ENCODE results near the gene ITPKB.
A peak's percentile ranks its signal among the peaks of the same experiment; 100 is the strongest.

Gene ITPKB

DNA sequence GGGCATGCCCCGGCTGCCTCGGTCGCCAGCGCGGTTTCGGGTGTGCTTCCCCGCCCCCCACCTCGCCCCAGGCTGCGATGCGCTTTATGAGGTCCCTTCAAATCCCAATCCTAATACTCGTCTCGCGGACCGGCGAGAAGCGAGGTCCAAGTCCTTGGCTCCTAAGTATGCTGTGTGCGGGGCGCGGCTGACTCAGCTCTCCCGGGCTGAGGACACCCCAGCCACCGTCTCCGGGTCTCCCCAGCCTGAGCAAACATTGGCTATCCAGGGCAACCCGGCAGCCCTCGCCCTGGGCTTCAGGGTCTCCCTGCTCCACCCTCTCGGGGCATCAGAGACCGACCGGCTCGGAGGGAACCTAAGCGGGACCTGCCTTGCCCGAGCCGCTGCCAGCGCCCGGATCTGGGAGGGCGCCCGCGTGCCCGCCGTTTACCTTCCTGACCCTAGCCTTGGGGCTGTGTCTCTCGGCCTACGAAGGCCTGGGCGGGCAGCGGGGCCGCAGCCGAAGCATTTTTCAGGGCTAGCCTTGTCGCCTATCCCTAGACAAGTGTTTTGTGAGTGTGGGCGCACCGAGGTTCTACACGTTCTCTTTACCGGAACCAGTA, 1.2 kb downstream of the ITPKB start:
- Histone ChIP-seq H3K27me3 (ENCODE audit: control insufficient read depth in 3 of 3, insufficient read depth in 3 of 3, low read depth in 1 of 3, low read length in 3 of 3) (peaks cover 0 to 27% (median 0%) of the 10 kb centered on the region in 3 experiments), H3K4ac (ENCODE audit: low read length) (peak overlapping the region; percentile 18), H3K4me3 (ENCODE audit: low read length in 2 of 2) (peak overlapping the region; percentile 67 to 87), H3K9me3 (replicated peaks in 1 of 2; ENCODE audit: control insufficient read depth in 2 of 2, insufficient read depth in 1 of 2, low read depth in 1 of 2, low read length in 2 of 2) (no peaks in the 10 kb centered on the region), H4K91ac (ENCODE audit: low read depth, low read length, poor library complexity) (no peak overlapping the region), H3K9ac (ENCODE audit: low read depth, low read length, poor library complexity) (peak overlapping the region; percentile 88), H2BK12ac (ENCODE audit: low read length) (peak overlapping the region; percentile 33), H3K14ac (ENCODE audit: low read length) (peak overlapping the region; percentile 89), H3K23ac (ENCODE audit: low read depth, low read length, poor library complexity) (peak overlapping the region; percentile 37), H3K79me1 (ENCODE audit: low read depth, low read length) (no peaks in the 10 kb centered on the region), H3K18ac (ENCODE audit: low read length) (peak overlapping the region; percentile 94), H2AFZ (ENCODE audit: low read length) (peak overlapping the region; percentile 94), H2BK120ac (ENCODE audit: low read depth, low read length) (no peak overlapping the region), H3K4me1 (ENCODE audit: control insufficient read depth in 2 of 2, insufficient read depth in 1 of 2, low read depth in 1 of 2, low read length in 2 of 2) (peaks cover 9 to 15% of the 10 kb centered on the region in 2 donors), H4K8ac (ENCODE audit: low read depth, low read length) (no peak overlapping the region), H2BK5ac (ENCODE audit: low read length) (peak overlapping the region; percentile 10), H2AK5ac (ENCODE audit: low read depth, low read length) (peak overlapping the region; percentile 89), H3K4me2 (ENCODE audit: insufficient read depth, low read length, poor library complexity, severe bottlenecking) (peak overlapping the region; percentile 99), H3K27ac (replicated peaks; ENCODE audit: low read length) (no peak overlapping the region), H3K36me3 (replicated peaks in 1 of 2; ENCODE audit: control insufficient read depth in 2 of 2, insufficient read depth in 2 of 2, low read length in 2 of 2) (peaks cover 7 to 41% of the 10 kb centered on the region in 2 donors), H2BK15ac (ENCODE audit: low read length) (peak overlapping the region; percentile 98)
- no CpG with 5 or more reads among the region's 49 CpGs for WGBS, 2 donors (ENCODE audit: extremely low coverage in 2 of 2, insufficient read length in 2 of 2, insufficient replicate concordance in 1 of 2)
- DNase-seq (ENCODE audit: low spot score), result peak; percentile 46

DNA sequence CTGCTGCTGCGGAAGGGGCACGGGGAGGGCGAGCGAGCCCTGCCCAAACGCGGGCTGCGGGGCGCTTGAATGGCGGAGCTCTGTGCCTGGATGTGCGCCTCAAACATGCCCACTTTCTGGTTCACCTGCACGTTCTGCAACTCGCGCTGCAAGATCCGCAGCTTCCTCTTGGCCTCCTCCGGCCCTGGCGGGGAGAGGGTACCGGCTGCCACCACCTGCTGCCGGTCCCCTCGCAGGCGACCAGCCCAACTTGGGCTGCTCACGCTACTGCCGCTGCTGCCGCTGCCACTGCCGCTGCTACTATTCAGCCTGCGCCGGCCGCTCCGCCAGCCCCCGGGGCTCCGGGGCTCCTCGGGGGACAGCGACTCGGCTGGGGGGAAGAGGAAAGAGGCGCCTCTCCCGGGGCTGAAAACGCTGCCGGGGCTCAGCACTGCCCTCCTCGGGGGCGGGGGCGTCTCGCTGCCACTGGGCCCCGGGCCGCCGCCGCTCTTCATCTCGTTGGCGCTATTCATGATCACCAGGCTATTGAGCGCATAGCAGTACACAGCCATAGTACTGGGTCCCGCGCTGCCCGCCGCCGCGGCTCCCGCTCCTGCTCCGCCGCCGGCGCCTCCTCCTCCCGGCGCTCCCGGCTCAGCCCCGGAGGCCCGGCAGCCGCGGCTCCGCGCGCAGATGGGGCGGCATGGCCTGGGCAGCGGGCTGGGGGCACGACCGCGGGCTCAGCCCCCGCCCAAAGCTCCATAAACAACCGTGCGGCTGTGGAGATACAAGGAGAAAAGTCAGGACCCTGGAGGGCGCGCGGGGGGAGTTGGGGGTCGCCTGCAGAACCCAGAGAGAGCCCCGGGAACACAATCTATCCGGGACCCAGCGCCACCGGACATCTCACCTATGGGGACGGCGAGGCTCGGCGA, 1.9 kb downstream of the ITPKB start:
- Histone ChIP-seq H3K27me3 (ENCODE audit: control insufficient read depth in 3 of 3, insufficient read depth in 3 of 3, low read depth in 1 of 3, low read length in 3 of 3) (peaks cover 0 to 27% (median 0%) of the 10 kb centered on the region in 3 experiments), H3K4ac (ENCODE audit: low read length) (no peak overlapping the region)

DNA sequence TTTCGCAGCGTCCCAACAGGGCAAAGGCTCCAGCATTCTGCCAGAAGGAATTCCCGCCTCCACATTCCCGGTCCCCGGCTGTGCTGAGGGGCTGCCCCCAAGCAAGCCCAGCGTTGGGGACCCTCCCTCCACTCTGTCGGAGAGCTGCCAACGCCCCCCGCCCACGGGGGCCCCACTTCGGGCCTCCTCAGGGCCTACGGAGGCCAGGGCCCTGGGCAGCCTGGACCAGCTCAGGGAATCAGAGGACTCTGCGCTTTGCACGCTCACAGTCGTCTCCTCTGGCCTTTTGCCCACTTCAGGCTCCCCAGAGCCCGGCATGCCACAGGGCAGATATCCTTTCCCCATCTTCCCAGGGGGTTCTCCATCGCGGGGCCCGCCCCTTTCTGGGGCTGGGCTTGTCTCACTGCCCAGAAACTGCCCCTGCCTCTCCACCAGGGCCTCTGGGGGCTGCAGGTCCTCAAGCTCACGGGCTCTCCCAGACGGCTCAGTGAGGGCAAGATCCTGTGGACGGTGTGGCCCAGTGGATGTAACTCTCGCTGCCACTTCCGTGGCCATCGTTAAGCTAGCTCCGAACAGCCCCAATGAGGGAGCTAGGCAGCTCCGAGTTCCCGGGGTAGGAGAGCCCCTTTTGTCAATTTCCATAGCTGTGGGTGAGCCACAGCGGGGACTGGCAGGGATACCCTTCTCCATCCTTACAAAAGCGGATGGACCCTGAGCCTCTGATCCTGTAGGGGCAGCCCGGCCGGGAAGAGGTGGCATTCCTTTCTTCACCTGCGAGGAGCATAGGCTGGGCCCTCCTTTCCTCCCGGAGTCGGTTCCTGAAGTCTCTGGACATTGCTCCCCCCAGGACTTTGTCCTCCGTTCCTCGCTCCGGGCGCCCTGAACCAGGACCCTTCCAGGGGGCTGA, 2.8 kb downstream of the ITPKB start:
- DNase-seq (ENCODE audit: low spot score), result no peak

More for the DNA sequence above, 1.9 kb downstream of the ITPKB start:
- peaks cover 11 to 17% of the 10 kb centered on the region in 2 donors for H3K4me1 ChIP-seq (ENCODE audit: control insufficient read depth in 2 of 2, insufficient read depth in 1 of 2, low read depth in 1 of 2, low read length in 2 of 2)
- peak overlapping the region; percentile 93 for H2AK5ac ChIP-seq (ENCODE audit: low read depth, low read length)
- no CpG with 5 or more reads among the region's 89 CpGs for WGBS, 2 donors (ENCODE audit: extremely low coverage in 2 of 2, insufficient read length in 2 of 2, insufficient replicate concordance in 1 of 2)
- peak; percentile 63 for DNase-seq (ENCODE audit: low spot score)
- H2BK120ac ChIP-seq (ENCODE audit: low read depth, low read length), result no peak overlapping the region
- no peak overlapping the region for H3K27ac ChIP-seq (replicated peaks; ENCODE audit: low read length)
- no peak overlapping the region for H2BK12ac ChIP-seq (ENCODE audit: low read length)
- no peak overlapping the region for H4K91ac ChIP-seq (ENCODE audit: low read depth, low read length, poor library complexity)
- H3K9me3 ChIP-seq (replicated peaks in 1 of 2; ENCODE audit: control insufficient read depth in 2 of 2, insufficient read depth in 1 of 2, low read depth in 1 of 2, low read length in 2 of 2), result no peaks in the 10 kb centered on the region
- peak overlapping the region; percentile 94 for H3K18ac ChIP-seq (ENCODE audit: low read length)
- peak overlapping the region; percentile 94 for H2AFZ ChIP-seq (ENCODE audit: low read length)
- peak overlapping the region; percentile 56 for H3K14ac ChIP-seq (ENCODE audit: low read length)
- peaks cover 8 to 44% of the 10 kb centered on the region in 2 donors for H3K36me3 ChIP-seq (replicated peaks in 1 of 2; ENCODE audit: control insufficient read depth in 2 of 2, insufficient read depth in 2 of 2, low read length in 2 of 2)
- H3K79me1 ChIP-seq (ENCODE audit: low read depth, low read length), result no peaks in the 10 kb centered on the region
- peak overlapping the region; percentile 90 for H2BK15ac ChIP-seq (ENCODE audit: low read length)
- H3K4me2 ChIP-seq (ENCODE audit: insufficient read depth, low read length, poor library complexity, severe bottlenecking), result peak overlapping the region; percentile 99
- peak overlapping the region; percentile 88 for H3K9ac ChIP-seq (ENCODE audit: low read depth, low read length, poor library complexity)
- peak overlapping the region; percentile 49 for H3K23ac ChIP-seq (ENCODE audit: low read depth, low read length, poor library complexity)
- no peak overlapping the region for H4K8ac ChIP-seq (ENCODE audit: low read depth, low read length)
- peak overlapping the region; percentile 10 for H2BK5ac ChIP-seq (ENCODE audit: low read length)
- H3K4me3 ChIP-seq (ENCODE audit: low read length in 2 of 2), result peak overlapping the region; percentile 67 to 87

More for the DNA sequence above, 2.8 kb downstream of the ITPKB start:
- H4K8ac ChIP-seq (ENCODE audit: low read depth, low read length), result no peak overlapping the region
- H3K36me3 ChIP-seq (replicated peaks in 1 of 2; ENCODE audit: control insufficient read depth in 2 of 2, insufficient read depth in 2 of 2, low read length in 2 of 2), result peaks cover 8 to 44% of the 10 kb centered on the region in 2 donors
- no peaks in the 10 kb centered on the region for H3K9me3 ChIP-seq (replicated peaks in 1 of 2; ENCODE audit: control insufficient read depth in 2 of 2, insufficient read depth in 1 of 2, low read depth in 1 of 2, low read length in 2 of 2)
- no peak overlapping the region for H2BK120ac ChIP-seq (ENCODE audit: low read depth, low read length)
- peaks cover 11 to 17% of the 10 kb centered on the region in 2 donors for H3K4me1 ChIP-seq (ENCODE audit: control insufficient read depth in 2 of 2, insufficient read depth in 1 of 2, low read depth in 1 of 2, low read length in 2 of 2)
- H3K18ac ChIP-seq (ENCODE audit: low read length), result peak overlapping the region; percentile 94
- H2BK12ac ChIP-seq (ENCODE audit: low read length), result no peak overlapping the region
- H3K4ac ChIP-seq (ENCODE audit: low read length), result no peak overlapping the region
- peak overlapping the region; percentile 93 for H2AK5ac ChIP-seq (ENCODE audit: low read depth, low read length)
- peaks cover 0 to 27% (median 0%) of the 10 kb centered on the region in 3 experiments for H3K27me3 ChIP-seq (ENCODE audit: control insufficient read depth in 3 of 3, insufficient read depth in 3 of 3, low read depth in 1 of 3, low read length in 3 of 3)
- H3K27ac ChIP-seq (replicated peaks; ENCODE audit: low read length), result no peak overlapping the region
- H2BK5ac ChIP-seq (ENCODE audit: low read length), result no peak overlapping the region
- H3K9ac ChIP-seq (ENCODE audit: low read depth, low read length, poor library complexity), result no peak overlapping the region
- no CpG with 5 or more reads among the region's 39 CpGs for WGBS, 2 donors (ENCODE audit: extremely low coverage in 2 of 2, insufficient read length in 2 of 2, insufficient replicate concordance in 1 of 2)
- H2AFZ ChIP-seq (ENCODE audit: low read length), result no peak overlapping the region
- H3K4me3 ChIP-seq (ENCODE audit: low read length in 2 of 2), result peak overlapping the region in 1 of 2 donors; percentile 87
- no peak overlapping the region for H4K91ac ChIP-seq (ENCODE audit: low read depth, low read length, poor library complexity)
- peak overlapping the region; percentile 41 for H3K14ac ChIP-seq (ENCODE audit: low read length)
- H3K23ac ChIP-seq (ENCODE audit: low read depth, low read length, poor library complexity), result peak overlapping the region; percentile 58
- peak overlapping the region; percentile 90 for H2BK15ac ChIP-seq (ENCODE audit: low read length)
- H3K79me1 ChIP-seq (ENCODE audit: low read depth, low read length), result no peaks in the 10 kb centered on the region
- H3K4me2 ChIP-seq (ENCODE audit: insufficient read depth, low read length, poor library complexity, severe bottlenecking), result peak overlapping the region; percentile 99
